ENCODE results near the gene CNTN2. TPM values are rescaled to one million over a fixed set of nuclear protein-coding genes. Genes with fewer than 3 reads are reported as not detected.

CNTN2 gene
- total RNA-seq, 4 donors from 2014 or later = 2.7 to 18.3 (median 6.0) TPM

- TF ChIP-seq CTCF (IDR thresholded peaks at IDR 0.05) (no peak), POLR2A (IDR thresholded peaks at IDR 0.05) (no peak)
- no peak overlapping the region for H3K4me3 ChIP-seq (ENCODE audit: low read depth, poor library complexity, severe bottlenecking)
- 21 to 41% methylated on average over 5 of the region's 5 CpGs for WGBS, 2 donors
- intact Hi-C loops (cut with DNase I; ENCODE audit: low total_unique reads) = no loop called here
- no peak for DNase-seq (ENCODE audit: low spot score in 2 of 2)
Observed at GRCh38 chr1:205044741-205045140, 1.7 kb downstream of the CNTN2 start.

- TF ChIP-seq CTCF (IDR thresholded peaks at IDR 0.05) (no peak), POLR2A (IDR thresholded peaks at IDR 0.05) (no peak)
- DNase-seq (ENCODE audit: low spot score in 2 of 2) = no peak
Observed at GRCh38 chr1:205045146-205045545, 2.1 kb downstream of the CNTN2 start.

GRCh38 chr1:205046870-205047269 is 3.9 kb downstream of the CNTN2 start:
- intact Hi-C loops (cut with DNase I; ENCODE audit: low total_unique reads) = no loop called here
- WGBS, 2 donors = 48 to 100% methylated on average over 2 to 4 of the region's 4 CpGs

More at GRCh38 chr1:205045146-205045545, 2.1 kb downstream of the CNTN2 start:
- intact Hi-C loops (cut with DNase I; ENCODE audit: low total_unique reads) = no loop called here
- WGBS, 2 donors = 29 to 36% methylated on average over 11 of the region's 11 CpGs
- H3K4me3 ChIP-seq (ENCODE audit: low read depth, poor library complexity, severe bottlenecking) = no peak overlapping the region

GRCh38 chr1:205047764-205048231 is 4.8 kb downstream of the CNTN2 start:
- no peak for DNase-seq (ENCODE audit: low spot score in 2 of 2)
- WGBS, 2 donors = 71 to 74% methylated on average over 5 of the region's 5 CpGs
- H3K4me3 ChIP-seq (ENCODE audit: low read depth, poor library complexity, severe bottlenecking) = no peak overlapping the region
- no peak for TF ChIP-seq POLR2A (IDR thresholded peaks at IDR 0.05)
- no peak for TF ChIP-seq CTCF (IDR thresholded peaks at IDR 0.05)
- intact Hi-C loops (cut with DNase I; ENCODE audit: low total_unique reads) = no loop called here

More at GRCh38 chr1:205046870-205047269, 3.9 kb downstream of the CNTN2 start:
- H3K4me3 ChIP-seq (ENCODE audit: low read depth, poor library complexity, severe bottlenecking) = no peak overlapping the region
- no peak for DNase-seq (ENCODE audit: low spot score in 2 of 2)
- TF ChIP-seq CTCF (IDR thresholded peaks at IDR 0.05) (no peak), POLR2A (IDR thresholded peaks at IDR 0.05) (no peak)

- WGBS, 2 donors = 73 to 79% methylated on average over 9 of the region's 9 CpGs
- no peak for DNase-seq (ENCODE audit: low spot score in 2 of 2)
- no peak for TF ChIP-seq POLR2A (IDR thresholded peaks at IDR 0.05)
- no peak for TF ChIP-seq CTCF (IDR thresholded peaks at IDR 0.05)
- H3K4me3 ChIP-seq (ENCODE audit: low read depth, poor library complexity, severe bottlenecking) = no peak overlapping the region
- intact Hi-C loops (cut with DNase I; ENCODE audit: low total_unique reads) = no loop called here
Observed at GRCh38 chr1:205048382-205048781, 5.4 kb downstream of the CNTN2 start.

- intact Hi-C loops (cut with DNase I; ENCODE audit: low total_unique reads) = no loop called here
- TF ChIP-seq POLR2A (IDR thresholded peaks at IDR 0.05) (no peak), CTCF (IDR thresholded peaks at IDR 0.05) (no peak)
- H3K4me3 ChIP-seq (ENCODE audit: low read depth, poor library complexity, severe bottlenecking) = no peak overlapping the region
- 53 to 66% methylated on average over 6 of the region's 6 CpGs for WGBS, 2 donors
- DNase-seq (ENCODE audit: low spot score in 2 of 2) = no peak
Observed at GRCh38 chr1:205049479-205049878, 6.5 kb downstream of the CNTN2 start.
